Epithelial cell of proximal tubule (primary cell): ENCODE measurements around the gene CCDC102A. TPM values are rescaled to one million over a fixed set of nuclear protein-coding genes. Genes with fewer than 3 reads are reported as not detected.

ENCODE experiments used
- DNase-seq: peaks from one replicate; pipeline ENCODE4 v3.0.0-alpha.2; 2011; ENCODE audit warnings: low read depth
- H3K4me3 ChIP-seq: 2 replicates; pipeline ENCODE4 v1.5.1; 2011; ENCODE audit warnings: low read depth, mild to moderate bottlenecking, low read length
- CTCF ChIP-seq: conservative IDR thresholded peaks from 2 replicates; pipeline ENCODE4 v1.5.1; 2012; ENCODE audit warnings: low read depth, mild to moderate bottlenecking, low read length
- total RNA-seq: library from RNA; depleted of rRNA; stranded (reverse); fragments of >200 nt; gene quantifications from 2 replicates; pipeline ENCODE4 v1.2.3, GENCODE V29; 2015

The CCDC102A gene
- total RNA-seq, 1 donor from 2014 or later, result 22.7 TPM

- no peak for TF ChIP-seq CTCF
- DNase-seq, result no peak
Measured at GRCh38 chr16:57507136-57508034, 29.0 kb downstream of the CCDC102A start.

DNA sequence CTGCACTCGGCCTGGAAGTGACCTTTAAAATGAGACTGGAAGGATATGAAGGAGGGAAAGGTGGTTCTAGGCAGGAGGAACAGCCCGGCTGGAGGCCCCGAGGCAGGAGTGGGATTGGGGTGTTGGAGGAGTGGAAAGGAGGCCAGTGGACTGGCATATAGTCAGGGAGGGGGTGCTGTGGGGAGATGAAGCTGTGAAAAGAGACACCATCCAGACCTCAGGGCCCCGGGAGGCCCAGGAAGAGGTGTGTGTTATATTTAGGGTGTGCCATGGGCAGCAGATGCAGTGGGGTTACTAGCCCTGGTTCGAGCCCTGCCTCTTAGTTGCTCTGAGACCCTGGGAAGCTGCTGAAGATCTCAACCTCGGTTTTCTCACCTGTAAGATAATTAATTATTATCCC is 31.2 kb downstream of the CCDC102A start:
- no peak for TF ChIP-seq CTCF
- no peak for DNase-seq
- H3K4me3 ChIP-seq, result no peak overlapping the region

More at GRCh38 chr16:57507136-57508034, 29.0 kb downstream of the CCDC102A start:
- H3K4me3 ChIP-seq, result no peak overlapping the region

GRCh38 chr16:57504491-57504890 is 31.9 kb downstream of the CCDC102A start:
- TF ChIP-seq CTCF, result no peak
- H3K4me3 ChIP-seq, result no peak overlapping the region
- no peak for DNase-seq

DNA sequence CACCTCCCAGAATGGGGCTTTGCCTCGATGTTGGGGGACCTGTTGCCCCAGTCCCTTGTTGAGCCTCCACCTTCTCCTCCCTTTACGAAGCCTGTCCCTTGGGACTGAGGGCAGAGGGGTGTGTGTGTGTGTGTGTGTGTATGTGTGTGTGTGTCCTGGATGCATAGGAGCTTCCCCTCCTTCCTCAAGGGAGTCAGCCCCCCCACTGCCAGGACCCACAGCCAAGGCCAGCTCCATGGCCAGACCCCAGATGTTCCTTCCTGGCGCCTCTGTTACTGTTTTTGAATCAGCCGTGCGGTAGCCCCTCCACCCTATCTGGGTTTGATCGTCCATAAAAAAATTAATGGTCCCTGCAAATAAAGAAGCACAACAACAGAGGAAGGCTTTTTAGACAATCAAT is 32.4 kb downstream of the CCDC102A start:
- no peak for DNase-seq
- H3K4me3 ChIP-seq, result no peak overlapping the region
- no peak for TF ChIP-seq CTCF

GRCh38 chr16:57503366-57503765 is 33.0 kb downstream of the CCDC102A start:
- TF ChIP-seq CTCF, result no peak
- DNase-seq, result no peak
- H3K4me3 ChIP-seq, result no peak overlapping the region

DNA sequence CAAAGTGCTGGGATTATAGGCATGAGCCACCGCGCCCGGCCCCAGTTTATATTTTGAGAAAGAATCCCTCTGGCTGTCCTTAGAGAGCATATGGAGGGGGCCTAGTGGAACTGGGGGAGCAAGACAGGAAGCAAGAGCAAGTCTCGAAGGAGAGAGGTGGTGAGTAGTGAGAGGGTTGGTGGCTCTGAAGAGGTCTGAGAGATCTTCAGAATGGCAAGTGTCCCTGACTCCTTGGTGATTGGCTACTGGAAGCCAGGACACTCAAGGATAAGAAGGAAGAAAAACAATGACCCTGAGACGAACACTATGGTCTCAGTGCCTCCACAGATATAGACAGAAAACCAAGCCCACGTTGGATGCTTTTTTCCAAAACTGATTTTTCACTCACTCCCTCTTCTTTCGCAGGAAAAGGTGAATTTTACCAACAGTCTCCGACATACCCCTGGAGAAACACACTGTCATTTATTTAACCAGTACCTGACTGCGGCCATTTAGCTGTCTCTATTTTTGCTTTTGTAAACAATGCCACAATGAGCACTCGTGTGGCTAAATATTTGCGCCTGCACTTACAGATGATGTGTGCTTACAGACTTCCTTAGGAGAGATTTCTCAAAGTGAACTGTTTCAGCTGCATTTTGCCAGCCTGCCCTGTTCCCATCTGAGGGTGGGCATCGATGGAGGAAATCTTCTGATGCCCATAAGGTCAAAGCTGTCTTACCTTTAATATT is 34.2 kb downstream of the CCDC102A start:
- no peak for TF ChIP-seq CTCF
- H3K4me3 ChIP-seq, result no peak overlapping the region
- no peak for DNase-seq

- H3K4me3 ChIP-seq, result no peak overlapping the region
- DNase-seq, result no peak
- no peak for TF ChIP-seq CTCF
Measured at GRCh38 chr16:57501492-57501891, 34.9 kb downstream of the CCDC102A start.
